Measurements from ENCODE around the gene MTMR2. TPM values are rescaled to one million over a fixed set of nuclear protein-coding genes. Genes with fewer than 3 reads are reported as not detected.

The MTMR2 gene
- total RNA-seq, 2 experiments from 2014 or later: 36.5 to 39.7 TPM

- Mint-ChIP-seq H3K36me3 (ENCODE audit: low read depth) (peaks cover 39% of the 10 kb centered on the region), H3K27ac (no peak overlapping the region), H3K4me1 (ENCODE audit: low read depth) (peaks cover 6% of the 10 kb centered on the region), H3K27me3 (no peaks in the 10 kb centered on the region), H3K9me3 (no peaks in the 10 kb centered on the region), H3K4me3 (no peak overlapping the region)
- TF ChIP-seq, protein P1, sequence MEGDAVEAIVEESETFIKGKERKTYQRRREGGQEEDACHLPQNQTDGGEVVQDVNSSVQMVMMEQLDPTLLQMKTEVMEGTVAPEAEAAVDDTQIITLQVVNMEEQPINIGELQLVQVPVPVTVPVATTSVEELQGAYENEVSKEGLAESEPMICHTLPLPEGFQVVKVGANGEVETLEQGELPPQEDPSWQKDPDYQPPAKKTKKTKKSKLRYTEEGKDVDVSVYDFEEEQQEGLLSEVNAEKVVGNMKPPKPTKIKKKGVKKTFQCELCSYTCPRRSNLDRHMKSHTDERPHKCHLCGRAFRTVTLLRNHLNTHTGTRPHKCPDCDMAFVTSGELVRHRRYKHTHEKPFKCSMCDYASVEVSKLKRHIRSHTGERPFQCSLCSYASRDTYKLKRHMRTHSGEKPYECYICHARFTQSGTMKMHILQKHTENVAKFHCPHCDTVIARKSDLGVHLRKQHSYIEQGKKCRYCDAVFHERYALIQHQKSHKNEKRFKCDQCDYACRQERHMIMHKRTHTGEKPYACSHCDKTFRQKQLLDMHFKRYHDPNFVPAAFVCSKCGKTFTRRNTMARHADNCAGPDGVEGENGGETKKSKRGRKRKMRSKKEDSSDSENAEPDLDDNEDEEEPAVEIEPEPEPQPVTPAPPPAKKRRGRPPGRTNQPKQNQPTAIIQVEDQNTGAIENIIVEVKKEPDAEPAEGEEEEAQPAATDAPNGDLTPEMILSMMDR (IDR thresholded peaks at IDR 0.05): peak; percentile 85
- POLR2A ChIA-PET: no interaction called here
- DNase-seq: peak; percentile 60
- ATAC-seq: peak; percentile 93
- intact Hi-C loops (cut with micrococcal nuclease): loop anchor here (5.0 to 10.0 kb wide), 2 partner anchors 559 to 586 kb away; partner anchors contain the start of gene JRKL
- CTCF ChIA-PET: interaction anchor here (0.5 to 5.1 kb wide), 25 partner anchors 8 to 629 kb away, joined by 3 to 34 read pairs (median 4); partner anchors contain the start of genes CCDC82, JRKL and MAML2
These were observed 88.0 kb downstream of the MTMR2 start for GRCh38 chr11:95835768-95836488.

DNA sequence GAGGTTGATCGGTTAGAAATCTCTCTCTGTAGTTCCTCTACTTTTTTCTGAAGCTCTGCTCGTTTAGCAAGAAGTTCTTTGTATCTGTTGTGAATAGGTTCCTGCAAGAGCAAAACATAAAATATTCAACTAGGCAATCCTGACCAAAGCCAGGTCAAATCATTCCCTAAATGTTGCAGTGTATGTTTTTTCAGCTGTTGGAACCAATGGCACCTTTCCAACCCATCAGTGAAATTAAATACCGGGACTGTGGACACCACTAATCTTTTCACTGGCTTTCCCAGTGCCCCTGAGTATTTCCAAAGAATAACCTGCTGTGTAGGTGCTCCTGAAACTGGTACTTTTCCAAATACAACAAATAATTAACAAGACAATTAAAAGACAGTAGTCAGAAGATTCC is 88.6 kb downstream of the MTMR2 start:
- Mint-ChIP-seq H3K4me3 (no peak overlapping the region), H3K9me3 (no peaks in the 10 kb centered on the region), H3K27ac (no peak overlapping the region), H3K4me1 (ENCODE audit: low read depth) (peaks cover 7% of the 10 kb centered on the region), H3K36me3 (ENCODE audit: low read depth) (peaks cover 42% of the 10 kb centered on the region), H3K27me3 (no peaks in the 10 kb centered on the region)
- intact Hi-C loops (cut with micrococcal nuclease): loop anchor here (5.0 to 10.0 kb wide), 2 partner anchors 559 to 587 kb away; partner anchors contain the start of gene JRKL
- POLR2A ChIA-PET: no interaction called here
- TF ChIP-seq, protein P1 (IDR thresholded peaks at IDR 0.05): no peak
- DNase-seq (no peak), ATAC-seq (no peak)
- CTCF ChIA-PET: interaction anchor here (0.5 to 5.1 kb wide), 21 partner anchors 8 to 629 kb away, joined by 3 to 34 read pairs (median 4); partner anchors contain the start of genes CCDC82, JRKL and MAML2

DNA sequence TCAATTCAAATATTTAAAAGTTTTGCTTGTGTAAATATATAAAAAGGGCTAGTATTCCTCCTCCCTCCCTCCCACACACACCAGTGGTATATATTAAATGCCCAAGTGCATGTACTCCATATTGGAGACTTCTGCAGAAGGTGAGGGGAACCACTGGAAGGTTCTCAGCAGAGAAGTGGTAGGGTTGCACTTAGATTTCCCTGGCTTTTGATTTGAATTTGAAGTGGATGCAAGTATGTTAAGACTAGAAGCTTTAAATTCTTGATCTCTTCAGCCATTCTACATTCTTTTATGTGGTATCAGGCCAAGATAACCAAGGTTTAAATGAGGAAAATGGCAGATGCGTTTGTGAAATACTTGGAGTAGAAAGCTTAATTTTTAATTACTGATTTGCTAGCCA is 90.5 kb downstream of the MTMR2 start:
- ChIA-PET POLR2A (no interaction called here), CTCF (interaction anchor here (0.8 to 5.1 kb wide), 5 partner anchors 12 to 567 kb away, joined by 3 to 34 read pairs (median 3); no protein-coding TSS in a partner anchor)
- Mint-ChIP-seq H3K27me3 (no peaks in the 10 kb centered on the region), H3K4me3 (no peak overlapping the region), H3K9me3 (no peaks in the 10 kb centered on the region), H3K36me3 (ENCODE audit: low read depth) (peaks cover 44% of the 10 kb centered on the region), H3K27ac (no peak overlapping the region), H3K4me1 (ENCODE audit: low read depth) (peaks cover 11% of the 10 kb centered on the region)
- DNase-seq: no peak
- TF ChIP-seq, protein P1 (IDR thresholded peaks at IDR 0.05): no peak
- no peak for ATAC-seq
- intact Hi-C loops (cut with micrococcal nuclease): loop anchor here (10.0 kb wide), 1 partner anchor 561 kb away; the partner anchor contains the start of gene JRKL

DNA sequence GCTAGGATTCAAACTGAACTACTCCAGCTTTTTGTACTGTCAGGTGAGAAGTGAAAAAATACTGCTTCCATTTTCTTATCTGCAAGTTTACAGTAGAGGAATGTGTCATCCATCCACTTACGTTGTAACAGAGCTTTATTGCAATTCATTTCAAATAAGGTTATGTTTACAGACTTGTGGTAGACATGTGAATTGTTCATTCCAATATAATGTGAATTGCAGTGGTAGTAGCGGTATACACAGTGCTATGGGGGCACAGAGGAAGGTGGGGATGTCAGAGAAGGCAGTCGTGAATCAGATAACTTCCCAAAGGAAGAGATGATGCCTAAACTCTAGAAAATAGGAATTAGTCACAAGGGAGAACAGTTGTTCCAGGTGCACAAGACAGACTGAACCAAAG is 91.1 kb downstream of the MTMR2 start:
- CTCF ChIA-PET: interaction anchor here (1.6 to 5.1 kb wide), 2 partner anchors 16 to 561 kb away, joined by 3 to 34 read pairs; no protein-coding TSS in a partner anchor
- Mint-ChIP-seq H3K4me3 (no peak overlapping the region), H3K4me1 (ENCODE audit: low read depth) (peaks cover 11% of the 10 kb centered on the region), H3K36me3 (ENCODE audit: low read depth) (peaks cover 39% of the 10 kb centered on the region), H3K9me3 (no peaks in the 10 kb centered on the region), H3K27me3 (no peaks in the 10 kb centered on the region), H3K27ac (no peak overlapping the region)
- DNase-seq: no peak
- TF ChIP-seq, protein P1 (IDR thresholded peaks at IDR 0.05): no peak
- intact Hi-C loops (cut with micrococcal nuclease): loop anchor here (10.0 kb wide), 1 partner anchor 562 kb away; the partner anchor contains the start of gene JRKL
- POLR2A ChIA-PET: interaction anchor here (1.1 kb wide), 1 partner anchor 43 kb away, joined by 3 read pairs; no protein-coding TSS in a partner anchor
- ATAC-seq: no peak

All from activated CD8-positive, alpha-beta T cell treated with anti-CD3 and anti-CD28 coated beads for 36 hours (primary cell).